H7 (cell line): ENCODE data around the gene ALK. TPM values are rescaled to one million over a fixed set of nuclear protein-coding genes. Genes with fewer than 3 reads are reported as not detected.

Experiments used
- DNase-seq: peaks from one replicate; pipeline ENCODE4 v3.0.0; 2012
- H3K27me3 ChIP-seq: 2 replicates; pipeline ENCODE4 v1.6.0; 2011; ENCODE audit warnings: mild to moderate bottlenecking, low read length; ENCODE audit not compliant: control insufficient read depth, insufficient read depth
- H3K36me3 ChIP-seq: replicated peaks from 2 replicates; pipeline ENCODE4 v1.5.1; 2011; ENCODE audit warnings: low read length; ENCODE audit not compliant: control insufficient read depth, insufficient read depth
- H3K4me3 ChIP-seq: 2 replicates; pipeline ENCODE4 v1.5.1; 2011; ENCODE audit warnings: low read depth, mild to moderate bottlenecking, control low read depth, low read length, moderate library complexity; ENCODE audit not compliant: insufficient read depth
- total RNA-seq: library from RNA; depleted of rRNA; stranded (reverse); fragments of >200 nt; shearing (Covaris generic); gene quantifications from 2 replicates; pipeline ENCODE4 v1.2.3, GENCODE V29; 2014

Gene ALK
- total RNA-seq, 1 experiment from 2014 or later: 0.21 TPM

DNA sequence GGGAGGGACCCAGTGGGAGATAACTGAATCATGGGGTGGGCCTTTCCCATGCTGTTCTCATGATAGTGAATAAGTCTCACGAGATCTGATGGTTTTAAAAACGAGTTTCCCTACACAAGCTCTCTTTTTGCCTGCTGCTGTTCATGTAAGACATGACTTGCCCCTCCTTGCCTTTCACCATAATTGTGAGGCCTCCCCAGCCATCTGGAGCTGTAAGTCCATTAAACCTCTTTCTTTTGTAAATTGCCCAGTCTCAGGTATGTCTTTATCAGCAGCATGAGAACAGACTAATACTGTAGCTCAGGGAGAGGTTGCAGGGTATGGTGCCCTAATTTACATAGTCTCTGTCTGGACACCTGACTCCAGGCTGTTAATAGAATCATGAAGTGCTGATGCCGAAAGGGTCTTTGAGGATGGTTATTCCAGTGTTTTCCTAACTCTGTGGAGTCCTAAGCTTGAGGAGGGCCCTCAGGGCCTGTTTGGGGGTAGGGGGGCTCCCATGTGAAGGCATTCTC lies 343.2 kb downstream of the ALK start:
- no peak for DNase-seq
- no peak overlapping the region for H3K4me3 ChIP-seq
- H3K36me3 ChIP-seq: no peaks in the 10 kb centered on the region
- H3K27me3 ChIP-seq: no peaks in the 10 kb centered on the region; the same call in 1 of the 2 replicates

DNA sequence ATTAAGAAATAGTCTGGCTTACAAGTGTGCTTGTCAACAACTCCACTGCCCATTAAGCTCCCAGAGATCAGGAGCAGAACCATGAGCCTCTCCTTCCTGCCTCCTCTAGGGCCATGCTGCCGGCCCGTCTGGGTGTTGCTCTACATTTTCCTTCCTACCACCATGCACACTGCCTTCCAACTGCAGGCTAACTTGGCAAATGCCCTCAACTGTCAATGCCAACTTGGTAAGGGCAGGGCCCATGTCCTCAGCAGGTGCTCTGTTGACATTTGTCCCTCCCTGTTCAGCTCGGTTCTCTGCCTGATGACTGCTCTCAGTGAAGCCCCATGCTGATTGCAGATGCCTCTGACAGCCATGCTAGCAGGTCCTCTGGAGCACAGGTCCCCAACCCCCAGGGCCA lies 345.2 kb downstream of the ALK start:
- Histone ChIP-seq H3K4me3 (no peak overlapping the region), H3K27me3 (no peaks in the 10 kb centered on the region; the same call in 1 of the 2 replicates), H3K36me3 (no peaks in the 10 kb centered on the region)
- DNase-seq: no peak

DNA sequence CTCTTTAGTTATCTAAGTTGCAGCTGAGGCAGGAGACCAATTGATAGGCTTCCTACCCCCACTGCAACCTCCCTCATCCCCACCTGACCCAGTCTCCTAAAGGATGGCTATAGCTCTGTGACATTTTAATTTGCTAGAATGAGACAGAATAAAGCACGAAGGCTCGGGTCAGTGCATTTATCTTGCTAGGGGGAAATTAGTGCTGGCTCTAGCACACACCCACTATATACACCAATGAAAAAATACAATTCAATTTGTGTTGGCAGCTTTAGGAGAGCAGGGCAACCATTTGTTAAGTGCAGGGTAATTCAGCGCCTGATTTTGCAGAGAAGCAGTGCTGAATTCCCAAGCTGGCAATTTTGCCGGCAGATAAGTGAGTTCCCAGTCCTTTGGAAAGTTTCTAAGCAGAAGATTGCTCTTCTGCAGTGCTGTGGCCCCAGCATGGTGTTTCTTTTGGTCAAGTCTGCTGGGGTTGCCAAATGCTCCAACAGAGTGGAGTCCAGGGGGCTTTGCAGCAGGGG lies 346.0 kb downstream of the ALK start:
- no peaks in the 10 kb centered on the region for H3K36me3 ChIP-seq
- H3K4me3 ChIP-seq: no peak overlapping the region
- DNase-seq: no peak
- no peaks in the 10 kb centered on the region; the same call in 1 of the 2 replicates for H3K27me3 ChIP-seq

DNA sequence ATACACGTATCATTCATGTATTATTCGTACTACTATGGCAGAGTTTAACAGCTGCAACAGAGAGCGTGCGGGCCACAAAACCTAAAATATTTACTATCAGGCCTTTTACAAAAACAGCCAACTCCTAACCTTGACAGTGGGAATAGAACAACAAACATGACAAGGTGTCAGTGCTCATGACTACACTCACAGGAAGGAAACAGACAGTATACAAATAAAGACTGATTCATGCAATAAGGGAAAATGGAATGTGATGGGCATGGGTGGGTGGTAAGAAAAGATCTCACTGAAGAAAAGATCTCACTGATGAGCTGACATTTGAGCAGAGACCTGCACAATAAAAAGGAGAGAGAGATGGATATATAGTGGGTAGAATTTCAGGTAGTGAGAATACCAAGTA lies 347.8 kb downstream of the ALK start:
- DNase-seq: no peak
- no peaks in the 10 kb centered on the region for H3K36me3 ChIP-seq
- no peaks in the 10 kb centered on the region for H3K27me3 ChIP-seq
- H3K4me3 ChIP-seq: no peak overlapping the region

DNA sequence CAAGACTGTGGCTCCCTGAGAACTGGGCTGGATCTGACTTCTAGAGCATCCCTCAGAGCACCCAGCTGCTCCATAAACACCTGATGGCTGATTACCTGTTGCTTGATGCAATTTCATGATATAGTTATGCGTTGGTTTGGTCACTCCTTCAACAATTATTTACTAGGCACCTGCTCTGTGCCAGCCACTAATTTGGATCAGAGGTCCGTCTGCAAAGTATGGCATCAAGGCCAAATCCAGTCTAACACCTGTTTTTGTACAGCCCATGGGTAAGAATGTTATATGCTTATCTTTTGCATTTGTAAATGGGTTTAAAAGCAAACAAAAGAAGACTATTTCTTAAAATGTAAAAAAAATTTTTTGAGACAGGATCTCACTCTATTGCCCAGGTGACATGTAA lies 348.2 kb downstream of the ALK start:
- no peaks in the 10 kb centered on the region for H3K27me3 ChIP-seq

DNA sequence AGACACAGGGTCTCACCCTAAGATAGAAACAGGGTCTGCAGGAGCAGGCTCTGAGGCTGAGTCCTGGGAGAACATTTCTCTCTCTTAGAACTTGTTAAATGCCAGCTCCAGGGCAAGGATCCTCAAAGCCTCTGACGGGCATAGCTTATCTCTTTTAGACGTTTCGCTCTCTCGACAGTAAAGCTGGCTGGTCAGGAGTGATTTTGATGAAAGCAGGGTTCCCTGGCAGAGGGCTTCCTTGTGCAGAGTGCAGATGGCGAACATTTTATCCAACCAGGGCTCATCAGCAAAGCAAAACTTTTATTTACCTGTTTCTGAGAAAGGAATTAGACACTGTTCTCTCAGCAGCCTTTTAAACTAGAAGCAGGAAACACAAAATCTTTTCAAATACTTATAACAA lies 350.8 kb downstream of the ALK start:
- H3K36me3 ChIP-seq: no peaks in the 10 kb centered on the region

More for the DNA sequence above, 348.2 kb downstream of the ALK start:
- no peaks in the 10 kb centered on the region for H3K36me3 ChIP-seq
- H3K4me3 ChIP-seq: no peak overlapping the region
- DNase-seq: no peak

DNA sequence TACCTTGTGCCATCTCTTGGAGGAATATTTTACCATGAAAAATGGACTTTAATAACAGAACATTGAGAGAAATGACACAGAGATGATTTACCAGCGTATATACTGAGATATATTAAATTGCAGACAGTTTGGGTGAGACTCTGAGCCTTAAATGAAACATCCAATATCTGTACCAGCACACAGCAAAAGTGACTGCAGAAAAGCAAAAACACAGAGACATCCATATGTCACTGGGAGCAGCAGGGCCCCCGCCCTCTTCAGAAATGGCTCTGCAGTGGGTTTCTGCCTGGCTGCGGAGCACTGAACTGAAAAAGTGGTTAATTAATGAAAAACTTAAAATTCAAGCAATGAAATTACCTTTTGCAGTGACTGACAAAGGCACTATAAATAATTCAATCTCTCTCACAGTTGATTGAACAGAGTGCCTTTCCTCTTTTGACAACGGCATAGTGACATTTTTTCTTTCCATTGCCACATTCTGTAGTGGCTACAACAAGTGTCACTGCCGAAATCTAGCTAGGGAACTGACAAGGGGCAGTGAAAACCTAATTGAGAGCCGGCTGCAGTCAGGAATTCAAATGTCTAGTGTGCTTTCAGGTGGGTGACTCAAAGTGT lies 353.4 kb downstream of the ALK start:
- Histone ChIP-seq H3K4me3 (no peak overlapping the region), H3K27me3 (no peaks in the 10 kb centered on the region), H3K36me3 (no peaks in the 10 kb centered on the region)
- no peak for DNase-seq

More for the DNA sequence above, 350.8 kb downstream of the ALK start:
- no peaks in the 10 kb centered on the region for H3K27me3 ChIP-seq
- DNase-seq: no peak
- no peak overlapping the region for H3K4me3 ChIP-seq

DNA sequence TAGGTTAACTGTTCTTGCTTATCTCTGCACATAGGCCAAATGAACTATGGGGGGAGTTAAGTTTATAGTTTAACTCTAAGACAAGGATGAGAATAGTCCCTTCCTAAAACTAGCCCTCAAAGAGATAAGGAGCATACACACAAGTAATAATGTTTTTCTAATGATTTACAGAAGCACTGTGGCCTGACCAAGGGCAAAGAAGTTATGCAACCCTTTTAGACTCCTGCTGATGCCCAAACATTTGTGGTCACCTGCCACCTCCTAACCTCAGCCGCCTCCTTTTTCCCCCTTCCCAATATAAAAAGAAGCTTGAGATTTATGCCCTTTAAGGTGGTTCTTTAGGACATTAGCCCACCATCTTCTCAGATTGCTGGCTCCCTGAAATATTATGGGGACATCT lies 357.7 kb downstream of the ALK start:
- no peaks in the 10 kb centered on the region for H3K36me3 ChIP-seq
- no peak for DNase-seq
- H3K27me3 ChIP-seq: no peaks in the 10 kb centered on the region
- H3K4me3 ChIP-seq: no peak overlapping the region

DNA sequence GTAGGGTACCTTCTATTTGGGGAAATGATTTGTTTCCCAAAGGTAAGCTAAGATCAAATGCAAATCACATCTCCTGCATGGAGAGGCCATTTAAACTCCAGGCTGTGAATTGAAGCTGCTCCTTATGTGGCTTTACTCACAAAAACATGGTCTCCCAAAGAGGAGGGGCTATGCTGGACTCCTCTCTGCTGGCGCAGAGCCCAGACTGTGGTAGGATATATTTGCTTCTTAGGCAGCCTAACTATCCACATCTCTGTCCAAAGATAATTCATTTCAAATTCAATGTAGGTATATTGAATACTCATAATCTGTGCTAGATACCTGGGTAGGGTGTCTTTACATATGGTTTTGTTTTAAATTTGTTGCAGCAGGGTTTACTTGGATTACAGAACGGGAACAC lies 358.5 kb downstream of the ALK start:
- Histone ChIP-seq H3K36me3 (no peaks in the 10 kb centered on the region), H3K4me3 (no peak overlapping the region), H3K27me3 (no peaks in the 10 kb centered on the region)
- no peak for DNase-seq

DNA sequence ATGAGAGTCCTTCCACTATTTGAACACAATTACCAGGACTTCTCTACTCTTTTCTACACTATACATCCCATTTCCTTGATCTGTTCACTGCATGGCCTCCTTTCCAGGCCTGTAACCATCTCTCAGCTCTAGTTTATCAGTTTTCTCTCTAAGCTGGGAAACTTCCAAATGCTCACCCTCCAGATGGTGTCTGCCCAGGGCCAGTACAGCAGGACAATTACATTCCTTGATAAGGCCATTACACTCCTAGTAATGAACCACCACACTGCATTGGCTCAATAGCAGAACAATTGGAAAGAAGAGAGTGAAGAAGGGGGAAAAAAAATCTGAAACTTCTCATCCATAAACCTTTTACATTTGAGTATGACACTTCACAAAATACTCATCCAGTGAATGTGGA lies 359.1 kb downstream of the ALK start:
- H3K27me3 ChIP-seq: no peaks in the 10 kb centered on the region
- no peak overlapping the region for H3K4me3 ChIP-seq
- DNase-seq: no peak
- H3K36me3 ChIP-seq: no peaks in the 10 kb centered on the region

DNA sequence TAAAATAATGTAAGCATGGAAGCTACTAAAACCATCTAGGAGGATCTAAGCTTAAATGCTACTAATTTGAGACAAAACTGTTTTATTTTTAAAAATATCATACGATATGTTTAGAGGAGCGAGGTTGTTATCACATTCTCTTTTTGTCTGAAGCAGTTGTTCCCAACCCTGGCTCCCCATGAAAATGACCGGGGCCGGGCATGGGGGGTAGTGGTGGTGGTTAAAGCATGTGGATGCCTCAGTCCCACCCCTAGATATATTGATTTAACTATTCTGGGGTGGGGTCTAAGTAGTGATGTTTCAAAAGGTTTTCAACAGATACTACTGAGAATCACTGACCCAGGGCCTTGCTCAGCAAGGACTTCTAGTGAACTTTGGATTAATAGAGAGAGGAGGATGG lies 359.8 kb downstream of the ALK start:
- DNase-seq: no peak
- Histone ChIP-seq H3K27me3 (no peaks in the 10 kb centered on the region), H3K36me3 (no peaks in the 10 kb centered on the region), H3K4me3 (no peak overlapping the region)

DNA sequence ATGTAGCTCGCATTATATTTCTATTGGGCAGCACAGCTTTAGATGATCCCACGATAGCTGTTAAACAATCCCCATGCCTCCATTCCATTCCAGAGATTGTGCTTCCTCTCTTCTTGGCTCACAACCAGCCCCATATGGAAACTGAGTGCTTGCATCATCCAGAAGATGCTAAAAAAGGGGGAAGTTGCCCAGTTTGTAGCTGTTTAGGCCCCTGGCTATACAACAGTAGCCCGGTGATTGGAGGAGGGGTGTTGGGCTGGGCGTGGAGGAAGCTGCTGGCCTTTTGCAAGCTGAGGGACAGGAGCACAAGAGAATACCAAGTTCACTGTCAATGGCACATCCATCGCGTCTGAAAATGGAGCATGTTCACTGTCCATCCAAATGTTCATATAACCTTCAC lies 360.2 kb downstream of the ALK start:
- Histone ChIP-seq H3K36me3 (no peaks in the 10 kb centered on the region), H3K27me3 (no peaks in the 10 kb centered on the region), H3K4me3 (no peak overlapping the region)
- DNase-seq: no peak

DNA sequence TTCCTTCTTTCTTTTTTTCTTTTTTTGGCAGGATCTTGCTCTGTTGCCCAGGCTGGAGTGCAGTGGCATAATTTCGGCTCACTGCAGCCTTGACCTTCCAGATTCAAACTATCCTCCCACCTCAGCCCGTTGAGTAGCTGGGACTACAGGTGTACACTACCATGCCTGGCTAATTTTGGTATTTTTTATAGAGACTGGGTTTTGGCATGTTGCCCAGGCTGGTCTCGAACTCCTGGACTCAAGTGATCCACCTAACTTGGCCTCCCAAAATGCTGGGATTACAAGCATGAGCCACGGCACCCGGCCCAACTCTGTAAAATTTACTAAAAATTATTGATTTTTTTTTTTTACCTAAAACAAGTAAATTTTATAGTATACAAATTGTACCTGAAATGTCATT lies 360.8 kb downstream of the ALK start:
- no peaks in the 10 kb centered on the region for H3K36me3 ChIP-seq
- no peak for DNase-seq
- H3K4me3 ChIP-seq: no peak overlapping the region
- no peaks in the 10 kb centered on the region for H3K27me3 ChIP-seq

DNA sequence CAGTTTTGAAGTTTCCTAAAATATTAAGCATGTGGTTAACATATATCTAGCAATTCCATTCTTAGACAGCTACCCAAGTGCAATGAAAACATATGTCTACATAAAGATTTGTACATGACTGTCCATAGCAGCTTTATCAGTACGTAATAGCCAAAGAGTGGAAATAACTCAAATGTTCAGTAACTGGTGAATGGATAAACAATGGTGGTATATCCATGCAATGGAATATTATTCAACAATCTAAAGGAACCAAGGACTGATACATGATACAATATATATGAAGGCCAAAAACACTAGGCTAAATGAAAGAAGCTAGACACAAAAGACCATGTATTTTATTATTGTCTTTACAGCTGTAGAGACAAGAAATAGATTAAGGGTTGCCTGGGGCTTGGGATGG lies 361.4 kb downstream of the ALK start:
- H3K27me3 ChIP-seq: no peaks in the 10 kb centered on the region
- DNase-seq: no peak
- H3K36me3 ChIP-seq: no peaks in the 10 kb centered on the region
- H3K4me3 ChIP-seq: no peak overlapping the region

DNA sequence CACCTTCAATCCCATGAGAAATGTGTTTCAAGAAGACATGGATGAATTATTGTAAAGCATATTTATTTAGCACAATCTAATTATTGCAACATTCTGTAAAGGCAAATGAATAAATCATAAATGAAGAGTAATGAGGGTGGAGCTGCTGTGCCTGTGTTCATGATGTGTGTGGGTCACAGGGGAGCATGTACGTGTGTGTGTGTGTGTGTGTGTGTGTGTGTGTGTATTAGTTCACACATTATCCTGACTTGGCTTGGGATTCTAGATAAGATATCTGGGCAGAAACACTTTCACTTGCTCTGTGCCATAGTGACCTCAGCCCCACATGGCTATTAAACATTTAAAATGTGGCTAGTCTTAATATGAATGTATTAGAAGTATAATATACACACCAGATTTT lies 361.8 kb downstream of the ALK start:
- no peaks in the 10 kb centered on the region for H3K36me3 ChIP-seq
- H3K27me3 ChIP-seq: no peaks in the 10 kb centered on the region
- H3K4me3 ChIP-seq: no peak overlapping the region
- DNase-seq: no peak

DNA sequence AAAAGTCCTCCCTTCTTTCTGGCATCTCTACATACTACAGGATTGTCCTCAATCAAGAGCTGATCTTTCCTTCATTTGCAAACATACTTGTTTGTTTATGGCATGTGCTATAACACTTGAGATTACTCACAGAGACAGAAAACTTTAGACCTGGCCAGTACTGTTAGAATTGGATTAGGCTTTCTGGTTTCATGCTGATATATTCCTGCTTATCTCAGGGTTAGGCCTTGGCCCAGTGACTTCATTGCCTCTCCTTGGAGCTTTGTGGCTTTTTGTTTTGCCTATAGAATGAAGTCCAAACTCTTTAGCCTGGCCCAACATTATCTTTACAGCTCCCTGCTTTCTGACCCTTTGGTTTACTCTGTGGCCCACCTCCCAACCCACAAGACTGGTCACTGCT lies 363.3 kb downstream of the ALK start:
- no peak for DNase-seq
- no peaks in the 10 kb centered on the region for H3K36me3 ChIP-seq
- no peak overlapping the region for H3K4me3 ChIP-seq
- no peaks in the 10 kb centered on the region for H3K27me3 ChIP-seq
